ENCODE results near the gene NACAD. TPM values are rescaled to one million over a fixed set of nuclear protein-coding genes. Genes with fewer than 3 reads are reported as not detected.
A peak's percentile ranks its signal among the peaks of the same experiment; 100 is the strongest.

The NACAD gene
- total RNA-seq, 1 donor from 2014 or later, result 21.9 TPM

DNA sequence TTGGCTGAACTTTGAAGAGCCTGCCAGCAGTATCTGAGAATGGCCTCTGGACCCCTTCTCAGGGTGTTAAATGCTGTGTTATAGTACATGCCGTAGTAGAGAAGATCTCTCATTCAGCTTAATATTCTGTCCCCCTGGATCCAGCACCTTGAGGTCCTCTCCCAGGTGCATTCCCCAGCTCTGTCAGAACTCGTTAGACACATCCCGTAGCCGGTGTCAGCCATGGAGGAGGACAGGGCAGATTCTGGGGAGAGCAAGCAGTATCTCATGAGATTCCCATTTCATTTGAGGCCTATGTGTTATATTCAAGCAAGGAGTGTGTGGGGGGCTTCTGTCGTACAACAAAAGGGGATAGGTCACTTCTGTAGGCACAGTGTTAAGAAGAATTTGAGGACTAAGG is 34.8 kb downstream of the NACAD start:
- Mint-ChIP-seq H3K27ac (ENCODE audit: unreplicated experiment) (no peak overlapping the region), H3K4me1 (ENCODE audit: low read depth) (no peaks in the 10 kb centered on the region), H3K9me3 (ENCODE audit: low read depth) (peaks cover 3% of the 10 kb centered on the region), H3K4me3 (ENCODE audit: unreplicated experiment) (no peak overlapping the region), H3K36me3 (ENCODE audit: low read depth) (peaks cover 2% of the 10 kb centered on the region), H3K27me3 (ENCODE audit: low read depth) (no peaks in the 10 kb centered on the region)
- TF ChIP-seq, protein P1, sequence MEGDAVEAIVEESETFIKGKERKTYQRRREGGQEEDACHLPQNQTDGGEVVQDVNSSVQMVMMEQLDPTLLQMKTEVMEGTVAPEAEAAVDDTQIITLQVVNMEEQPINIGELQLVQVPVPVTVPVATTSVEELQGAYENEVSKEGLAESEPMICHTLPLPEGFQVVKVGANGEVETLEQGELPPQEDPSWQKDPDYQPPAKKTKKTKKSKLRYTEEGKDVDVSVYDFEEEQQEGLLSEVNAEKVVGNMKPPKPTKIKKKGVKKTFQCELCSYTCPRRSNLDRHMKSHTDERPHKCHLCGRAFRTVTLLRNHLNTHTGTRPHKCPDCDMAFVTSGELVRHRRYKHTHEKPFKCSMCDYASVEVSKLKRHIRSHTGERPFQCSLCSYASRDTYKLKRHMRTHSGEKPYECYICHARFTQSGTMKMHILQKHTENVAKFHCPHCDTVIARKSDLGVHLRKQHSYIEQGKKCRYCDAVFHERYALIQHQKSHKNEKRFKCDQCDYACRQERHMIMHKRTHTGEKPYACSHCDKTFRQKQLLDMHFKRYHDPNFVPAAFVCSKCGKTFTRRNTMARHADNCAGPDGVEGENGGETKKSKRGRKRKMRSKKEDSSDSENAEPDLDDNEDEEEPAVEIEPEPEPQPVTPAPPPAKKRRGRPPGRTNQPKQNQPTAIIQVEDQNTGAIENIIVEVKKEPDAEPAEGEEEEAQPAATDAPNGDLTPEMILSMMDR (IDR thresholded peaks at IDR 0.05), result no peak
- DNase-seq (ENCODE audit: low spot score), result peak; percentile 24

DNA sequence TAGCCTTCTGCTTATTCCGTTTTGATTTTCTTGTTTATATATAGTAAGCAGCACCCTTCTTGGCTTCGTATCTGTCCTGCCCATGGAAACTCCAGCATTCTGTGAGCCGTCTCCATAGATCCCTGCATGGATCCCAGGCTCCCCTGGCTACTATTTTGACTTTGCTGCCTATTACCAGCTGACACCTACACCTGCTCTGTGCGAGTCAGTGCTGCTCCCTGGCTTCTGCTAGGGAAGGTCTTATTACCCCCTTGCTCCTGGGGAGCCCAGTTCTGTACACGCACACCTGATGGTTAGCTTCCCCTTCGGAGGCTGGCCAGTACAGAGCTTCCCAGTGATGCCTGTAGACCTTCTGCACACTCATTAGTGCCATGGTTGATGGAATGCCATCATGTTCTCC is 35.4 kb downstream of the NACAD start:
- TF ChIP-seq, protein P1 (IDR thresholded peaks at IDR 0.05), result no peak
- Mint-ChIP-seq H3K27ac (ENCODE audit: unreplicated experiment) (no peak overlapping the region), H3K9me3 (ENCODE audit: low read depth) (peaks cover 3% of the 10 kb centered on the region), H3K27me3 (ENCODE audit: low read depth) (no peaks in the 10 kb centered on the region), H3K36me3 (ENCODE audit: low read depth) (peaks cover 2% of the 10 kb centered on the region), H3K4me3 (ENCODE audit: unreplicated experiment) (no peak overlapping the region), H3K4me1 (ENCODE audit: low read depth) (no peaks in the 10 kb centered on the region)
- DNase-seq (ENCODE audit: low spot score), result peak; percentile 38

DNA sequence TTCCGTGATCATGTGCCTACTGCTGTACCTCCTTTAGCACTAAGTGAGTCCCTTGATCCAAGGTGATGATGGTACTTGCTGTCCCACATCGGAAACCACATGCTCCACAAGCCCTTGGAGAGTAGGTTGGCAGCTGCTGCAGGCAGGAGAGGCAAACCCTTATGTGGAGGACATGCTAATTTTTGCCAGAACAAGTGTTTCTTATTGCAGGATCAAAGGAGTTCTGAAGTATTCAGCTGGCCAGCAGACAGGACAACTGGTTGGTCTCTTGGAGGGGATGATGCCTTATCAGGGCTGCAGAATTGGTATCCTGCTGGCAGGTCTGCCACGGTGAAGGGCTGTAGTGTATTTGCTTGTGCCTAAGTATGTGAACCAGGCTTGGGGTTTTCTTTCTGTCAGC is 36.8 kb downstream of the NACAD start:
- Mint-ChIP-seq H3K27ac (ENCODE audit: unreplicated experiment) (no peak overlapping the region), H3K36me3 (ENCODE audit: low read depth) (peaks cover 2% of the 10 kb centered on the region), H3K27me3 (ENCODE audit: low read depth) (no peaks in the 10 kb centered on the region), H3K4me3 (ENCODE audit: unreplicated experiment) (no peak overlapping the region), H3K9me3 (ENCODE audit: low read depth) (peaks cover 3% of the 10 kb centered on the region), H3K4me1 (ENCODE audit: low read depth) (no peaks in the 10 kb centered on the region)
- DNase-seq (ENCODE audit: low spot score), result peak; percentile 15
- TF ChIP-seq, protein P1 (IDR thresholded peaks at IDR 0.05), result no peak

DNA sequence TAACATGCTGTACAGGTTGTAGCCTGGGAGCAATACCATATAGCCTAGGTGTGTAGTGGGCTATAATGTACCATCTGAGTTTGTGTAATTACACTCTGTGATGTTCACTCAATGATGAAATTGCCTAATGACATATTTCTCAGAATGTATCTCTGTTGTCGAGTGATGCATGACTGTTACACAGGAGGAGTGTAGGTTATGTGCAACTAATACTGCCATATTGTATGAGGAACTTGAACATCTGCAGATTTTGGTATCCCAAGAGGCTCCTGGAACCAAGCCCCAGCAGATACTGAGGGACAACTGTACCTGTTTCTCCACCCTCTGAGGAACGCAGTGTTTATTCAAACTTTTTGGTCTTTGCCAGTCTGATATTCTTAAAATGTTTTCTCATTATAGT is 38.6 kb downstream of the NACAD start:
- Mint-ChIP-seq H3K27me3 (ENCODE audit: low read depth) (no peaks in the 10 kb centered on the region), H3K36me3 (ENCODE audit: low read depth) (peaks cover 3% of the 10 kb centered on the region), H3K9me3 (ENCODE audit: low read depth) (no peaks in the 10 kb centered on the region), H3K4me3 (ENCODE audit: unreplicated experiment) (no peak overlapping the region), H3K27ac (ENCODE audit: unreplicated experiment) (no peak overlapping the region), H3K4me1 (ENCODE audit: low read depth) (no peaks in the 10 kb centered on the region)
- no peak for DNase-seq (ENCODE audit: low spot score)
- TF ChIP-seq, protein P1 (IDR thresholded peaks at IDR 0.05), result no peak

DNA sequence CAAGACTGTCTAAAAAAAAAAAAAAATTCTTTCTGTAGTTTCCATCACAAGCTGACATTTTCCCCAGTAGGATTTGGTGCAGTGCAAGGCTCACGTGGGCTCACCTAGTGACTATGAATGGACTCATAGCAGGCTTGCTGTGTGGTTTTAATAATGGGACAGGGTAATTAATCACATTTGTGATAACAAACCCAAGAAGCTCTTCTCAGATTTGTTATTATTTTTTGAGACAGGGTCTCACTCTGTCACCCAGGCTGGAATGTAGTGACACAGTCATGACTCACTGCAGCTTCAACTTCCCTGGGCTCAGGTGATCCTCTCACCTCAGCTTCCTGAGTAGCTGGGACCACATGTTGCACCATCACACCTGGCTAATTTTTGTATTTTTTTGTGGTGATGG is 40.0 kb downstream of the NACAD start:
- Mint-ChIP-seq H3K27ac (ENCODE audit: unreplicated experiment) (no peak overlapping the region), H3K36me3 (ENCODE audit: low read depth) (peaks cover 4% of the 10 kb centered on the region), H3K4me3 (ENCODE audit: unreplicated experiment) (no peak overlapping the region), H3K4me1 (ENCODE audit: low read depth) (no peaks in the 10 kb centered on the region), H3K27me3 (ENCODE audit: low read depth) (no peaks in the 10 kb centered on the region), H3K9me3 (ENCODE audit: low read depth) (no peaks in the 10 kb centered on the region)
- peak; percentile 18 for DNase-seq (ENCODE audit: low spot score)
- TF ChIP-seq, protein P1 (IDR thresholded peaks at IDR 0.05), result no peak

Data from chondrocyte (in vitro differentiated cells).